Measurements from ENCODE around the gene LIF.
A peak's percentile ranks its signal among the peaks of the same experiment; 100 is the strongest.

LIF gene

DNA sequence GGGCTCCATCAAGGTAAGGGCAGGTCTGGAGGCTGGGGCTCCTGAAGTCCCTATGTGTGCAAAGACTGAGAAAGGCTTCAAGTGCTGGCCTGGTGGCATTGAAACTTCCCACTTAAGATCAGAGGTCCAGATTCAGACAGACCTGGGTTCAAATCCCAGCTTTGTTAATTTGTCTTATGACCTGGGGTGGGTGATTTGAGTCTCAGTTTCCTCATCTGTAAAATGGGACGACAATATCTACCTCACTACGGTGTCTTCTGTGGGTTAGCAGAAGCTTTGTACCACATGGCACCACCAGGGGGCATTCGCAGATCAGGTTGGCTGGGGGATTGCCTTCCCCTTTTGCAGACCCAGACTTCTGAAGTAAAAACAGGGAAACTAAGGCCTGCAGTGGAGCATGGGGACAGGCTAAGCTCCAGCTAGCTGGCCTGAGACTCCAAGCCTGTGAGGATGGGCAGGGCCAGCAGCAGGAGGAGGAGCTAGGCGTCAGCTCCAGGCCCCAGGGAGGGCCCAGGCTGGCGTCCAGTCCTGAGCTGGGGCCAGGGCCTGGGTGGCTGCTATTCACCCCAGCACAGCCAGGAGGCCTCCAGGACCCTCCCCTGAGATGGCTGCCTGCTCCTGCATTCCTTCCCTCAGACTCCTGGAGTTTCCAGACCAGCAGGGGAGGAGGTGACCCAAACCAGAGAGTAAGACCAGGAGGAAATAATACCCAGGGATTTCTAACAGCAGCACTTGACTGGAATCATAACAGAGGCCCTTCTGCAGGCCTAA, 41.3 kb upstream of the LIF start:
- FAIRE-seq, result peak; percentile 45

DNA sequence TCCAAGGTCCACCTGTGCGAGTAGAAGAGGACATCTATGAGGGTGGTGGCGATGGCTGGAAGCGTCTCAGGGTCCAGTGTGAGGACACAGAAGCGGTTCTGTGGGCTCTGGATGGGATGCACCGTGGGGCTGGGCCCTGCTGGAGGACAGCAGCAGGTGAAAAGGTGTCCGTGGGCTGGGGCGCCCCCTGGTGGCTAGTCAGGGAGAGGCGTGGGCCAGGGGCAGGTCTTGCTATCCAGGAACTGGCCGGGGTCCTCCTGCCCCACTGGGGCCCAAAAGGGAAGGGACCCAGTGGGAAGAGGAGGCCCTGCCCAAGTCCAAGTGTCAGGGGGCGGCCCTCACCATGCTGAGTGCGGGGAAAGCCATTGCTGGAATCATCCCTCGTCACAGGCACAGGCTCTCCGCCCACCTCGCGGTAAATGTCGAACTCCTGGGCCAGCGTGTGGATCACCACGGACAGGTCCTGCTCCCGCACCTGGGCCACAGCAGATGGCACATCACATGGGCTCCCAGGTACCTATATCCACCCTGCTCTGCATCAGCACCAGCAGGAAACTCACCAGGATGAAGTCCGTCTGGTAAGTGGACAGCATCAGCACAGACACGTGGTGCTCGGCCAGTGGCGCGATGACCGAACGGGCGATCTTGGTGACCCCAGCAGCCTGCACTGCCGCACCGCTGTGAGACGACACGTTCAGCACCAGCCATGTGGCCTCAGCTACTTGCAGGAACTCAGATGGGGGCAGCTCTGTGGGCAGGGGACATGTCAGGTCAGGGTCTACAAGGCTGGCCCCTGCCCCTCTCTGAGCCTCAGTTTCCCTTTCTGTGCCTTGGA, 40.5 kb upstream of the LIF start:
- FAIRE-seq, result no peak
- DNase-seq (ENCODE audit: insufficient read length, low spot score), result no peak
- no peak for TF ChIP-seq POLR2A (IDR thresholded peaks at IDR 0.05; ENCODE audit: low read depth, low read length)

More for the DNA sequence above, 41.3 kb upstream of the LIF start:
- DNase-seq (ENCODE audit: insufficient read length, low spot score), result peak; percentile 72
- no peak for TF ChIP-seq POLR2A (IDR thresholded peaks at IDR 0.05; ENCODE audit: low read depth, low read length)

DNA sequence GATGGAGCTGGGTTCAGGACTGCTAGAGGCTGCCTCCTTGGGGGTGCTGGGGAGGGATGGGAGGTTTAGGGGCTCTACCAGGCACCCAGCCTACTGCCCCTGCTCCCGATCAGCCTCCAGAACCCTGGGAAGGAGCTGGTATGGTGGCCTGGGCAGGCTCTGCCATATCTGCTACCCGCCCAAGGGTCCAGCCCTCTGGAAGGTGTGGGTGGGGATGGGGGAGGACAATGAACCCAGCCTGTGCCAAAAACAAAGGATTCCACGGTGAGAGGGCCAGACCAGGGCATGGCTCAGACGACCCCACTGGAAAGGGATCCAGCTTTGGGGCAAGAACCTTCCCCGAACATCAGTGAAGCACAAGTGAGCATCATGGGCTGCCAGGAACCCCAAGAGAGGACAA, 39.8 kb upstream of the LIF start:
- TF ChIP-seq POLR2A (IDR thresholded peaks at IDR 0.05; ENCODE audit: low read depth, low read length), result no peak
- DNase-seq (ENCODE audit: insufficient read length, low spot score) (no peak), FAIRE-seq (no peak)

DNA sequence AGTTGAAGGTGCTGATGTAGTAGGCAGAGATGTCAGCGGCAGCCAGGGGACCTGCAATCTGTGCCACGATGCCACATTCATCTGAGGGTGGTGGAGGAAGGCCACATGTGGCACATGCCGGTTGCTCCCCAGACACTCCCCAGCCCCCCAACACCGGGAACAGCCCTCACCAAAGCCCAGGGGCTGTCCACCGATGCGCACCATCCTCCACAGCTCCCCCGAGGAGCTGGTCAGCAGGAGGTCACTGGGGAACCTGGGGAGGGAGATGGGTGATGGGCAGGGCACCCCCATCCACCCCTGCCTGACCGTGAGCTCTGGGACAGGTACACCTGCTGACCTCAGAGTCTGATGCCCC, 39.3 kb upstream of the LIF start:
- DNase-seq (ENCODE audit: insufficient read length, low spot score) (no peak), FAIRE-seq (no peak)
- no peak for TF ChIP-seq POLR2A (IDR thresholded peaks at IDR 0.05; ENCODE audit: low read depth, low read length)

DNA sequence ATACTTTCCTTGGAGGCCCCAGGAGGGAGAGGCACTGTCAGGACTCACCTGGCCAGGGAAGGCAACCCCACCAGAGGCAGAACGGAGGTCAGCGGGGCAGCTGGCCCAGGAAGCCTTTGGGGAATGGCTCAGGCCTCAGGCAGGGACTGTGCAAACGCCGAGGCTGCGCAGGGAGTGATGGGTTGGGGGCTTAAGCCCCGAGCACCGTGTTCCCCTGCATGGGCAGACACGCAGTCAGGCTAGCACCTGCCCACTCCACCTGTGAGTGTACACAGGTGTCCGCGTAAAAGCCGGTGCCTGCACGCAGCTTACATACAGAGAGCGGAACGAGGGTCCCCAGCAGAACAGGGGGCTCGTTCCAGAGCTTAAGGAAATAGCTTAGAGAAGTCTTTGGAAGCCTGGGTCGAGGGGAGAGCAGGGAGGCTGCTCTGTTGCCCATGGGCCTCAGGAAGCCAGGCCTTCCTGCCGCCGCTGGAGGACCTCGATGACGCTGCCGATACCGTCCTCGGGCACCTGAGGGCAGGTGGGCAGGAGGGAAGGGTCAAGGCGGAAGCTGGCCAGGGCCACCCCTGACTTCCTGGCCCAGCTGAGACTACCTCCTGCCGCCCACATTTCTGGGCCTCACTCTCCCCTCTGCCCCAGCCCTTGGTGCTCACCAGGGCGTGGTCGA, 38.8 kb upstream of the LIF start:
- DNase-seq (ENCODE audit: insufficient read length, low spot score), result no peak
- TF ChIP-seq POLR2A (IDR thresholded peaks at IDR 0.05; ENCODE audit: low read depth, low read length), result no peak
- FAIRE-seq, result no peak

DNA sequence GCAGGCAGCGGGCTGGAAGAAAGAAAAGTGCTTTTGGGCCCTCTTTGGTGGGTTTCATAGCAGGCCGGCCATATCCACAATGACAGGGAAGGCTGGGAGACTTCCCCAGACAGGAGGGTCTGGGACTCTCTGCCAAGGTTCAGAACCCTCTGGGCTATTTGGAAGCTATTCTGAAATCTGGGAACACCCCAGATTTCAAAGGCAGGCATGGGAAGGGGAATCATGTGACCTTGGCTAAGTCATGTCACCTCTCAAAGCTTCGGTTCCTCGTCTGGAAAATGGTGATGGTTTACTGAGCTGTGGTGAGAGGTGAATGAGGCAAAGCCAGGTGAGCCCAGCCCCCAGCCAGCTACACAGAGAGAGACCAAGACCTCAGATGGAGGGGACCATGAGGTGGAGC, 38.1 kb upstream of the LIF start:
- TF ChIP-seq POLR2A (IDR thresholded peaks at IDR 0.05; ENCODE audit: low read depth, low read length), result no peak
- FAIRE-seq (no peak), DNase-seq (ENCODE audit: insufficient read length, low spot score) (no peak)

DNA sequence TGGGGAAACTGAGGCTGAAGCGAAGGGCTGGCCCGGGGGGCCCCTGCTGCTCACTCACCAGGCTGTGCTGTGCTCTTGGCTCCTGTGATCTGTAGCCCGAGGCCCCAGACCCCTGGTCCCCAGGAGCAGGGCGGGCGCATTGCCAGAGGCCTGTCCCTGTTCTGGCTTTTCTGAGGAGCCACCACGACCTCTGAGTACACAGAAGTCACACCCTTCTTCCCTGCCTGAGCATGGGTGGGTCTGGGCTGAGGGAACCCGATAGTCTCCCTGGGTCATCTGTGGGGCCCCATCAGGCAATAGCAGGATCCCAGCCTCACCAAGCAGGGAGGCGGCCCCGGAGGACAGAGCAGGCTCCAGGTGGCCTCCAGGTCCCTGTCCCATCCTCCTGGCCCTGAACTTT, 37.6 kb upstream of the LIF start:
- DNase-seq (ENCODE audit: insufficient read length, low spot score), result no peak
- TF ChIP-seq POLR2A (IDR thresholded peaks at IDR 0.05; ENCODE audit: low read depth, low read length), result no peak
- FAIRE-seq, result no peak

DNA sequence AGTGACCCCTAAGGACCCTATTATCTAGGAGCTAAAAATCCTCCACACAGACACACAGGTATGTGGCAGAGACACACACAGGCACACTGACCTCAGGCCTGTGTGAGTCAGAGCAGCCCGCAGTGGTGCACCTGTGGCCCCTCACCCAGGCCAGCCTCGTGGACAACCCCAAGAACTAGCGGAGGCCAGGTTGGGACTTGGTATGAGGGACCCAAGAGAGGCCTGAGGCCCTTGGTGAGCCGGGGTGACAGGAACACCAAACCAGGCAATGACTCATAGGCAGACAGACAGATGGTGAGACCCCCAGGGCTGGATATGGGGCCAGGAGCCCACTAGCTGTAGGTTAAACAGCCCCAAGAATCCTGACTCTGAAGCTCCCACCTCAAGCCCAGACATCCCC, 36.8 kb upstream of the LIF start:
- no peak for FAIRE-seq
- TF ChIP-seq POLR2A (IDR thresholded peaks at IDR 0.05; ENCODE audit: low read depth, low read length), result no peak
- no peak for DNase-seq (ENCODE audit: insufficient read length, low spot score)

DNA sequence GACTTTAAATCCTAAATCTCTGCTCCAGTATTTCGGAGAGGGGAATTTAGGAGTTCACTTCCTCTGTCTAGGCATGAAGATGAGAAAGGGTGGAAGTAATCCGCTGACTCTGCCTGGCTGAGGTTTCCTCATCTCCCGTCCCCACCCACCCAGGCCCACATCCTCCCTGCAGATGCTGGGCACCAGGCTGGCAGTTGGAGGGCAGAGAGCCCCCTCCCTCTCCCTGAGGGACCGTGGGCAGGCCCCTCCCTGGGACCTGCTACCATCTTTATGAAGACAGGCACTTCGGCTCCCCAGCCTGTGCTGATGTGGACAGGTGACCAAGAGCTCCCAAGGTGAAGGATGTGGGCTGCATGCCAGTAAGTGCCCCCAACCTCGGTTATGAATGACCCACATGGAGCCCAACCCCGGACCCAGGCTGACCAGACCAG, 36.1 kb upstream of the LIF start:
- no peak for FAIRE-seq
- no peak for DNase-seq (ENCODE audit: insufficient read length, low spot score)
- TF ChIP-seq POLR2A (IDR thresholded peaks at IDR 0.05; ENCODE audit: low read depth, low read length), result no peak

DNA sequence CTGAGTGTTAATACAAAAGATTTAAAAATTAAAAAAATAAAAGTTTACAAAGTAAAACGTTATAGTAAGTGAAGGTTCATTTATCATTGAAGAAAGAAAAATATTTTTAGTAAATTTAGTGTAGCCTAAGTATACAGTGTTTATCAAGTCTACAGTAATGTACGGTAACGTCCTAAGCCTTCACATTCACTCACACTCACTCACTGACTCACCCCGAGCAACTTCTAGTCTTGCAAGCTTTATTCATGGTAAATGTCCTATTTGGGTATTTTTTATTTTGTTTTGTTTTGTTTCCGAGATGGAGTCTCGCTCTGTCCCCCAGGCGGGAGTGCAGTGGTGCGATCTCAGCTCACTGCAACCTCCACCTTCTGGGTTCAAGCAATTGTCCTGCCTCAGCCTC, 33.9 kb upstream of the LIF start:
- DNase-seq (ENCODE audit: insufficient read length, low spot score) (no peak), FAIRE-seq (no peak)
- TF ChIP-seq POLR2A (IDR thresholded peaks at IDR 0.05; ENCODE audit: low read depth, low read length), result no peak

DNA sequence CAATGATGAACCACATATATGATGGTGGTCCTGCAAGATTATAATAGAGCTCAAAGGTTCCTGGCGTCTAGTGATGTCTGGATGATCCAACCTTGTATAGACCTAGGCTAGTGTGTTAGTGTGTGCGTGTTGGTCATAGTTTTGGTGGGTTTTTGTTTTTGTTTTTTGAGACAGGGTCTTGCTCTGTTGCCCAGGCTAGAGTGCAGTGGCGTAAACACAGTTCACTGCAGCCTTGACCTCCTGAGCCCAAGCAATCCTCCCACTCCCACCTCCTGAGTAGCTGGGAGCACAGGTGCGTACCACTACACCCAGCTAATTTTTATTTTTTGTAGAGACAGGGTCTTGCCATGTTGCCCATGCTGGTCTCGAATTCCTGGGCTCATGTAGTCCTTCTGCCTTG, 33.4 kb upstream of the LIF start:
- no peak for FAIRE-seq
- no peak for DNase-seq (ENCODE audit: insufficient read length, low spot score)
- no peak for TF ChIP-seq POLR2A (IDR thresholded peaks at IDR 0.05; ENCODE audit: low read depth, low read length)

DNA sequence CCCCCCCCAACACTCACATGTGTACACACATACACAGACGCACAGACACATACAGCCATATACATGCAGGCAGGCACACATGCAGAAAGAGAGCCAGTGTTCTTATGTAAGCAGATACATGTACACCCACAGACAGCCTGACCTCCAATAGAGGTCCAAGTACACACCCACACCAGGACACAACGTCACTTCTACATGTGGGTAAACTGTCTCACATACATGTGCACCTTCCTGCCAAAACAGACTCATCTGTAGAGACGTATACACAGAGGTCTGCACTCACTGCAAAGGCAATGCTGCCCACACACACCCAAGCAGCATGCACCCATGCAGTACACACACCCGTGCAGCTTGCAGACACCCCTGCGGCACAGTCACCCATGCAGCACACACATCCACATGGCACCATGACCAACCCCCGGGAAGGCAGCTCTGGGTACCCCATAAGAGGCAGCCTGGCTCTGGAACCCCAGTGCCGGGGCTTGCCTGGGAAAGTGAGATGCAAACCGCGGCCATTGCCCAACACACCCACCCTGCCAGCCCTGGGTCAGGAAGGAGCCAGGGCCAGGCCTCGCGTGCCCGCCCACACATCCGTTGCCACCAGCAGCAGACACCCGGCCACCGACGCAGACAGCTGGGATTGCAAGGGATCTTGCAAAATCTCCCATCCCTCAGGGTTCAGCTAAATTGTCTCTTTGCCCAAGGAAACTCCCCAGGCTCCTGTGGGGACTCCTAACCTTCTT, 32.7 kb upstream of the LIF start:
- TF ChIP-seq POLR2A (IDR thresholded peaks at IDR 0.05; ENCODE audit: low read depth, low read length), result no peak
- FAIRE-seq (no peak), DNase-seq (ENCODE audit: insufficient read length, low spot score) (no peak)

DNA sequence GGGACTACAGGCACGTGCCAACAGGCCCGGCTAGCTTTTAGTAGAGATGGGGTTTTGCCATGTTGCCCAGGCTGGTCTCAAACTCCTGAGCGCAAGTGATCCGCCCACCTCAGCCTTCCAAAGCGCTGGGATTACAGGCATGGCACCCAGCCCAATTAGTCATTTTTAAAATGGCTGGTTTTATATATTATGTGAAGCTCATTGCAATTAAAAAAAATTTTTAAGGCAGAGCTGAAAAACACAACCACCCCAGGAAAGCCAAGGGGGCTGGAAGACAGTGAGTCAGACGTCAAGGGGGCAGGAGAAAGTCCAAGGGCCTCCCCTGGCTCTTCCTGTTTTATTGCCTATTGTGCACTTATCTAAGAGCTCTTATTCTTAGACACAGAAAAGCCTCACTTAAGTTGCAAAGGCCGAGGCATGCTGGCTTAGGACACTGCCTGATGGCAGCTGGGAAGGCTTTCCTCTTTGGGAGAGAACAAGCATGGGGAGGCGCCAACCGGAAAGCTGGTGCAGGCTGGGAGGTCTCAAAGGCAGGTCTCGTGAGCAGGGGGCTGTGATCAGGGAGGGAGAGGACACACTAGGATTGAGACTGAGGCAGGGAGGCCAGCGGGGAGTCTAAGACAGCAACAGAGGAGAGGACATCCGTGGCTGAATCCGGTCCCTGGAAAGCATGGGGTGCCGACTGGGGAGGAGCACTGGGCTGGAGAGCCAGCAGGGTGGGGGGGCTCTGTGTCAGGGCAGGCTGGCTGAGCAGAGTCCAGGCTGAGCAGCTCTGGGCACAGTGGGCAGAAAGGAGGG, 31.2 kb upstream of the LIF start:
- no peak for TF ChIP-seq POLR2A (IDR thresholded peaks at IDR 0.05; ENCODE audit: low read depth, low read length)
- FAIRE-seq, result no peak

More for the DNA sequence above, 31.2 kb upstream of the LIF start:
- DNase-seq (ENCODE audit: insufficient read length, low spot score), result no peak
